ENCODE measurements around the gene S100A11.
"Not testable (repeated sequence)": the region's sequence is repeated elsewhere in the genome, so short reads cannot be mapped to it uniquely, and the experiment has no call there.

The S100A11 gene

DNA sequence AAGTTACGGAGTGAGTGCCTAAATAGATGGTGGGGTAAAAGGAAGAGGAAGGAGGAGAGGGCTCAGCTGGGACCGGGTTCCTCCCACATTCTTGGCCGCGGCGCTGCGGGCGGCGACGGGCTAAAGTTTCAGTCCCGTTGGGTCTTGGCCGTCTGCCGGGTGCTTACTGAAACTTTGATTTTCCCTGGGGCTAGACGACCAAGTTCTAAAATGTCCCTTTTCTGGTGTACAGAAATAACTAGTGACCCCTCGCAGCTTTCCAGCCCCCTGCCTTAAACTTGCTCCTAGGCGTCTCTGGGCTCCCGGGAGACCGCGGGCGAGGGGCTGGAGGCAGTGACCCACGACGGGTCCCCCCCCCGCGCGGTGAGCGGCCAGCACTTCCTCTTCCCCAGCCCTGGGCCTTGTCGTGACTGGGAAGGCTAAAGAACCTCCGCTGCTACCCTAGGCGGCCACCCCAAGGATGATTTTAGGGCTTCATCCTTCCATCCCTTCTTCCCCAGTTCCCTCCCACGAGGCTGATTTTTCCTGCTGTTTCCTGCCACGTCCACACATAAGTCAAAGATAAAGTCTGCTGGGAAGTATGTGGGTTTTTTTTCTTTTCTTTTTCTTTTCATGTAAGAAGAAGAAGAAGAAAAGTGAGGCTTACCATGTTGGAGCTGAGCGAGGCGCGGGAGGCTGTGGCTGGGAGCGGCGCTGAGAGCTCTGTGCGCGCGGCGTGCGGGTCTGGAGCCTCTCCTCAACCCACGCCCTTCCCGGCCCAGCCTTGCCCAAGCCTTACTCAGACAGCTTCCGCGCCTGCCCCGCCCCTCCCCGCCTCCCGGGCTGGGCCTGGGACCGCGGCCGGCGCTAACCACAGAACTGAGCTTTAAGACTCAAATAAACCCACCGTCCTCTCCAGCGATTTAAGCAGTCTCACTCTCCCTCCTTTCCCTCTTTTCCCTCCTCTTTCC lies at the start of gene S100A11:
Gene S100A11, minus strand, starts transcription at position 738 of the 950 bp plus-strand sequence. Its CDS starts 89 bp downstream, at position 649.
- DNase-seq = peak; percentile 47

DNA sequence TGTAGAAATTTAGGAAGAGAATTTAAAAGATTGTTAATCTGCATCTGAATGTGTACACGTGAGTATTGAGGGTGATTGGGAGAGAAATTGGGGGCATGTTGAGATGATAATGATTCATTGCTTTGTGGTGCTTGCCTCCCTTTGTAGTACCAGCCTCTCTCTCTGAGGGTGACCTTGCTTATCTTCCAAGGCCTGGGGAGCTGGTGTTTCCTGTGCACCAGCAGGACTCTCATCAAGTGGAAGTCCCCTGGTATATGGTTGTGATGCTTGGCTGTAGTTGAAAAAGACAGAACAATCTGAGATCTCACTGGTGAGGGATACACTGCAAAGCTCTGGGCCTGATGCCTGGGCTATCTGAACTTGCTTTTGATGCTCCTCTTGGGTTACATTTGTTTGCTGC lies 48.0 kb upstream of the S100A11 start:
- no peak for DNase-seq

- DNase-seq = not testable (repeated sequence)
These were observed 44.2 kb upstream of the S100A11 start for GRCh38 chr1:152081026-152081425.

GRCh38 chr1:152080494-152080893 lies 43.7 kb upstream of the S100A11 start:
- not testable (repeated sequence) for DNase-seq

DNA sequence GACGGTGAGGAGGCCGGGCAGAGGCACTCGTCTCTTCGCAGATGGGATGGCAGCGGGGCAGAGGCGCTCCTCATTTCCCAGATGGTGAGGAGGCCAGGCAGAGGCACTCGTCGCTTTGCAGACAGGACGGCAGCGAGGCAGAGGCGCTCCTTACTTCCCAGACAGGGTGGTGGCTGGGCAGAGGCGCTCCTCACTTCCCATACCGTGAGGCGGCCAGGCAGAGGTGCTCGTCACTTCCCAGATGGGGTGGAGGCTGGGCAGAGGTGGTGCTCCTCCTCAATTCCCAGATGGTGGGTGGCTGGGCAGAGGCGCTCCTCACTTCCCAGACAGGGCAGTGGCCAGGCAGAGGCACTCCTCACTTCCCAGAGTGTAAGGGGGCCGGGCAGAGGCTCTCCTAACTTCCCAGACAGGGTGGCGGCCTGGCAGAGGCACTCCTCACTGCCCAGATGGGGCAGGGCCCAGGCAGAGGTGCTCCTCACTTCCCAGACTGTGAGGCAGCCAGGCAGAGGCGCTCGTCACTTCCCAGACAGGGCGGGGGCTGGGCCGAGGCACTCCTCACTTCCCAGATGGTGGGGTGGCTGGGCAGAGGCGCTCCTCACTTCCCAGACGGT lies 42.1 kb upstream of the S100A11 start:
- DNase-seq = no peak

GRCh38 chr1:152072311-152072710 lies 35.5 kb upstream of the S100A11 start:
- no peak for DNase-seq

DNA sequence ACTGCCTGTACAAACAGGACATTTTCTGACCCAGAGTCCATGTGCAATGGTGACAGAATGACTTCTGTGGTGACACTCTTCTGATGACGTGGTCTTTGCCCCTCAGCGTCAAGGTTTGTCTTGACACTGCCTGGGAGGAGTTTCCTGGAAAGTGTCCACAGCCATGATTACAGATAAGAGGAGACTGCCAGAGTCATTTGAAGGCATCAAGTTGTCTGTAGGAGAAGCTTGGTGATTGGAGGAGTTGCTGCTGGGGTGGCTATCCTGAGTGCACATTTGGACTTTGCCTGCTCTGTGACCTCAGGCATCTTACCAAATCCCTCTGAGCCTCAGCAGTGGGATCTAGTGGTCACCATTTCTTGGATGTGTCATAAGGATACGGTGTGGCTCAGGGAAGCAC lies 34.3 kb upstream of the S100A11 start:
- DNase-seq = no peak

GRCh38 chr1:152067929-152068328 lies 31.1 kb upstream of the S100A11 start:
- no peak for DNase-seq

GRCh38 chr1:152067150-152067549 lies 30.3 kb upstream of the S100A11 start:
- no peak for DNase-seq

GRCh38 chr1:152061952-152062351 lies 25.1 kb upstream of the S100A11 start:
- DNase-seq = no peak

DNA sequence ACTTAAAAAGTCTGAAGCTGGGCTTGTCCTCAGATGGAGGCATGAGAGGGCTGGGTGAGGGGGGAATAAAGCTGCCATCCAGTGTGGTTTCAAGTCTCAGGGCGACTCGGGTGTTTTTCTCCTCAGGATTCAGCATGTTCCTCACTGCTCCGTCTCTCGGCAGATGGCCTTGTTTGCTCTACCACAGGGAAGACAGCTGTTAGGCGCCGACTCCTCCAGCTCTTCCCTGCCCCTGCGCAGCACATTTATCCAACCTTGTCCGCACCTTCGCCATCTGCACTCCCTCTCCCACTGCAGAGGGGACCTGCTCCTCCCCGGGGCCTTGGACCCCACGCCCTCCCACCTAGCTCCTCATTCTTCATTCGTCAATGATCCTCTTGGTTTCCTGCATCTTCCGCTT lies 16.6 kb upstream of the S100A11 start:
- DNase-seq = no peak

DNA sequence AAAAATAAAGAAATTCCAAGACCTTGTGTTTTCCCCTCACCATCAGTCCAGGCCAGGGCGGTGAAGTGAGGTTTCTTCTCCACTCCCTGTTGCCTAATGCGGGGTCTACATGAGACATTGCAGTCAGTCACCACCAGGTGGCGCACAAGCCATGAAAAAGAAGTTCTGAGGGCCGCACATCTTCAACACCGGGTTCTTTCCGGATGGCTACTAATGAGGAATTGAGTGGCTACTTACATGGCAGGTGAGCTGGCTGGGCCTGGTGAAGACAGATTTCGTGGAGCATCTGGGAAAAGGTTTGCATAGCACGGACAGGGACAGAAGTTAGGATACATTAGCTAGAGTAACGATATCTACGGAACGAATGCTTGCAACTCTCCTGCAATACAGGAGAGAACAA lies 15.8 kb upstream of the S100A11 start:
- DNase-seq = peak; percentile 33

DNA sequence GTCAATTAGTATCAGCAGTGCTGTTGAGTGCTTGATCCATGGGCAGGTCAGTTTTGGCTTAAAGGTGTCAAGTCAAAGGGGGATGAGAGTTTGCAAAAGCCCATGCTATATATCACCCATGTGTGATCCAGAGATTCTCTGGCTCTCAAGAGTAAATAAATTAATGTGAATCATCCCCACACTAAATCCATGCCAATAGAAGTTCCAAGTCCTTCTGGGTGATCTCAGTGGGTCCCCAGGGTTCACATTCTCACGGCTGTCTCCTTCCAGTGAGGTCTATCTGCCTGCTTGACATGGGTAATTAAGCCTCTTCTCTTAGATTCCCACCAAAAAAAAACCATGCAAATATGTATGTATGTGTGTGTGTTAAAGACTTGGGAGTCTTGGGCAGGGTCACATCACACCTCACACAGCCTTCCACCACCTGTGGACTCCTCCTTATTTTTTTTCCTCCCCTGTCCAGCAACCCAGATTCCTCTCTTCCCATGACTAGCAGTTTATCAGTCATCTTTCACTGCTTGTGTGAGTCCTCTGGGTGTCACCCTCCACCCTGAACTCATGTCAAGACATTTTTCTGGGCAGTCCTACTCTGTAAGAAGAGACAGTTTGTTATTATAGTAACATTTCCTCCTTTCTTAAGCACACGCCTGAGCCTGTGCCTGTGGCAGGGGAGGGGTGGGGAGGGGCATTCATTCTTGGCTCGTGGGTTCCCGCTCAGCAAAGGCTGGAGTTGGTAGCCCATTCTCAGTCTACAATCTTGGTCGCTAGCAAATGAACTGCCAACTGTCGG lies 14.3 kb upstream of the S100A11 start:
- DNase-seq = no peak

GRCh38 chr1:152049291-152050083 lies 12.7 kb upstream of the S100A11 start:
- DNase-seq = no peak

DNA sequence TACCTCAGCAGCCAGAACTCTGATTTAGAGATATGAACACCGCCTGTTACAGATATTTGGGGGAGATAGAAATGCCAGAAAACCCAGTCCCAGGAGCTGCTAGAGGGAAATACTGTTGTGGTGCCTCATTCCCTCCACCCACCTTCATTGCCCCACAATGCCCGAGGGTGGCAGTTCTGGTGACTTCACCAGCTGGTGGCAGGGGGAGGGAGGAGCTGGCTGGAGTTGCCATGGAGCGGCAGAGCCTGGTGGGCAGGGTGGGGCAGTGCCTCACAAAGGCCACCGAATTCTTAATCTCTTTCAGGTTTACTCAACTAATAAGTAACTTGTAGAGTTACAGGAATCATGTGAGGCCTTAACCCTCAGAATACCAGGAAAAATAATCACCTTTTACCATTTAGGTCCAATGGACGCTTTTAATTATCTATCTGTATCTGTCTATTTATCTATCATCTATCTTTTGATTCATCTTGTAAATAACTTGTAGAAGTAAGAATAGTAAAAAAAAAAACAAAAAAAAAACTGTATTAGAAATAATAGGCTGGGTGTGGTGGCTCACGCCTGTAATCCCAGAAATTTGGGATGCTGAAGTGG lies 11.7 kb upstream of the S100A11 start:
- peak; percentile 29 for DNase-seq

DNA sequence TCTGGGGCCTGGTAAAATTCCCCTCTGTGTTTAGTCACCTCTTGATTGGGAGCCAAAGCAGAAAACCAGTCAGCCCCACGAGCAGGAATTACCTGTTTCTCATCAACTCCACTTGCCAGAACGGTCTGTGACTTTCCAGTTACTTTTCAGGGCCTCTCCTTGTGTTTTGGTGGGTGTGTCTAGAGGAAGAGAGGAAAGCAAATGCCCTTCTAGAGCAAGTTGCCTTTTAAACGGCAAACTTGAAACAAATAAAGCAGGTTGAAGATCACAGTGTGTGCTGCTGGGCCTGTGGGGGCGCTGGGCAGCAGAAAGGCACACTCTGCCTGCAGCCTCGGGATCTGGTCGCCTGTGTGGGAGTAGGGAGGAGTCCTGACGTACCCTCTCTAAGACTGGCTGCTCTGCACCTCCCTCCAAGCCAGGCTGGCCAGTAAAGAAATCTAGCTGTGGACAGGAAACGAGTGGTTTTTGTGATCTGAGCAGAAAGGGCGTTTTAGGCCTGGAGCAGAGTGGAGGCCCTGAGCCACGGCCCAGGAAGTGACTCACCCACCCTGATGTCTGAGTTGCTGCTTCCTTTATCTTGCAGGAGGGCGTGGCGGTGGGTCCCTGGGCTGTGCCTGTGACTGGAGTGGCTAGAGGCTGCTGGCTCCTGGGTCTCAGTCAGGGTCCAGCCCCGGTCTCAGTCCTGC lies 11.1 kb upstream of the S100A11 start:
- DNase-seq = peak; percentile 39

- no peak for DNase-seq
These were observed 10.6 kb upstream of the S100A11 start for GRCh38 chr1:152047413-152047729.

DNA sequence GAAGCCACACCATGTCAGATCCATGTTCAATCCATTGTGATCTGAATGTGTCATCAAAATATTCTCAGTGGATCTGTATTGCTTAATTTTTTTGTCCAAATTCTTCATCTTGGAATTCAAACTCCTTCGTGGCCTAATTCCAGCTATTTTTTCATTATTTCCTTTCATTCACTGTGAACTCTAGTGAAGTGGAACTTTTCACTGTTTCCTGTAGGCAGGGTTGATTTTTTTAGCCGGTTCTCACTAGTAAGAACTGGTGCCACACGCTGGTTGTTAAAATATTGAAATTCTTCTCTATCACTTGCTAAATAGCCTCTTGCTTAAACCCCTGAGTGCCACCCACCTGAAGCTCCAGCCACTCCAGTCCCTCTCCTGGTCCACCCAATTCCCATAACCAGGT lies 7.6 kb upstream of the S100A11 start:
- DNase-seq = no peak

- DNase-seq = no peak
These were observed 7.1 kb upstream of the S100A11 start for GRCh38 chr1:152043870-152044269.

DNA sequence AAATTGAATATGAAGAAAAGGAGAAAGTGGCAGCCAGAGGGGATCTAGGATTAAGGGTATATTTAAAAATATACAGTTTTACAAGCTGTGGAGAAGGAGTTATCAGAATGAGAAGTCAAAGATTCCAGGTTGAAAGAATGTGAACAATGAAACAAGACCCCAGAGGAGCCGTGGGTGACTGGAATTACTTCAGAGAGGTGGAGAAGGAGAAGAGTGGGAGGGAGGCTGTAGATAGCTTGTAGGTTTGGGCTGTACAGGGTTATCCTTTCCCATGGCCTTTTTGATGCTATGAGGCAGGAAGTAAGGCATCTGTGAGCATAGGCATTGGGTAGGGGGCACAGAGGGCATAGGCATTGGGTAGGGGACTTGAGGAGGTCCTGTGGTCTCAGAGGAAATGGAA lies 5.2 kb upstream of the S100A11 start:
- no peak for DNase-seq

GRCh38 chr1:152039886-152040285 lies 3.1 kb upstream of the S100A11 start:
- no peak for DNase-seq

- no peak for DNase-seq
These were observed 2.7 kb upstream of the S100A11 start for GRCh38 chr1:152039461-152039860.

Data from 8988T (cell line).